Endodermal cell (in vitro differentiated cells): ENCODE results near the gene AUTS2. TPM values are rescaled to one million over a fixed set of nuclear protein-coding genes. Genes with fewer than 3 reads are reported as not detected.

ENCODE experiments used
- DNase-seq: peaks from one replicate; pipeline ENCODE4 v3.0.0-alpha.2; 2017
- H3K27ac ChIP-seq: 2 replicates; pipeline ENCODE4 v1.5.1; 2013; ENCODE audit warnings: mild to moderate bottlenecking, low read depth, low read length, moderate library complexity
- H3K27me3 ChIP-seq: 2 replicates; pipeline ENCODE4 v1.6.1; 2013; ENCODE audit warnings: mild to moderate bottlenecking, low read length, moderate library complexity; ENCODE audit not compliant: insufficient read depth, control insufficient read depth, poor library complexity, severe bottlenecking
- H3K36me3 ChIP-seq: 2 replicates; pipeline ENCODE4 v1.7.0; 2013; ENCODE audit warnings: mild to moderate bottlenecking, low read length, moderate library complexity; ENCODE audit not compliant: control insufficient read depth, insufficient read depth
- H3K4me1 ChIP-seq: one replicate; pipeline ENCODE4 v1.7.0; 2013; ENCODE audit warnings: low read length; ENCODE audit not compliant: control insufficient read depth, insufficient read depth
- H3K4me3 ChIP-seq: 2 replicates; pipeline ENCODE4 v1.5.1; 2013; ENCODE audit warnings: mild to moderate bottlenecking, low read length, moderate library complexity
- H3K9ac ChIP-seq: 2 replicates; pipeline ENCODE4 v1.6.1; 2013; ENCODE audit warnings: mild to moderate bottlenecking, low read length, moderate library complexity; ENCODE audit not compliant: poor library complexity, severe bottlenecking; ENCODE audit errors: extremely low read depth
- H3K9me3 ChIP-seq: 2 replicates; pipeline ENCODE4 v1.6.1; 2013; ENCODE audit warnings: mild to moderate bottlenecking, low read length, moderate library complexity; ENCODE audit not compliant: control insufficient read depth
- H3K27ac Mint-ChIP-seq: 2 replicates; pipeline ENCODE4 v1.8.0; 2020; ENCODE audit warnings: mixed read lengths
- H3K27me3 Mint-ChIP-seq: 2 replicates; pipeline ENCODE4 v1.8.0; 2021; ENCODE audit warnings: mild to moderate bottlenecking, mixed read lengths; ENCODE audit not compliant: insufficient read depth
- H3K36me3 Mint-ChIP-seq: 2 replicates; pipeline ENCODE4 v1.8.0; 2020; ENCODE audit warnings: low read depth, mixed read lengths
- H3K4me1 Mint-ChIP-seq: 2 replicates; pipeline ENCODE4 v1.8.0; 2020; ENCODE audit warnings: mixed read lengths
- H3K4me3 Mint-ChIP-seq: 2 replicates; pipeline ENCODE4 v1.8.0; 2020; ENCODE audit warnings: mild to moderate bottlenecking, moderate library complexity, mixed read lengths
- H3K9me3 Mint-ChIP-seq: 2 replicates; pipeline ENCODE4 v1.8.0; 2020; ENCODE audit warnings: mild to moderate bottlenecking, mixed read lengths
- WGBS, 2 experiments: methylation state at CpG; one replicate each; pipeline versions ENCODE4 v1.1.5 to v1.1.7; 2013; ENCODE audit warnings: missing lambda C conversion rate in 2 of 2, mixed read lengths in 1 of 2; ENCODE audit not compliant: insufficient coverage in 1 of 2, insufficient read length in 1 of 2; 5-methylcytosine and 5-hydroxymethylcytosine counted together
- total RNA-seq, 2 donors: library from RNA; stranded (reverse); fragmentation: NEBNext Ultra II Directional in 1 of 2; extraction: Animal tissue kit (Norgen Biotek cat#: 25700) in 1 of 2; gene quantifications; 2 replicates in 1 of 2; 3 replicates in 1 of 2; pipeline ENCODE4 v1.2.1, GENCODE V29; 2021
- TF ChIP-seq, protein P1 (sequence below): fragments of 200-600 bp; sonication (generic); conservative IDR thresholded peaks from 2 replicates; pipeline ENCODE4 v1.5.0; 2021; ENCODE audit warnings: antibody characterized with exemption, mild to moderate bottlenecking

Gene AUTS2
- total RNA-seq, 2 donors from 2014 or later = 76.8 to 106 TPM

DNA sequence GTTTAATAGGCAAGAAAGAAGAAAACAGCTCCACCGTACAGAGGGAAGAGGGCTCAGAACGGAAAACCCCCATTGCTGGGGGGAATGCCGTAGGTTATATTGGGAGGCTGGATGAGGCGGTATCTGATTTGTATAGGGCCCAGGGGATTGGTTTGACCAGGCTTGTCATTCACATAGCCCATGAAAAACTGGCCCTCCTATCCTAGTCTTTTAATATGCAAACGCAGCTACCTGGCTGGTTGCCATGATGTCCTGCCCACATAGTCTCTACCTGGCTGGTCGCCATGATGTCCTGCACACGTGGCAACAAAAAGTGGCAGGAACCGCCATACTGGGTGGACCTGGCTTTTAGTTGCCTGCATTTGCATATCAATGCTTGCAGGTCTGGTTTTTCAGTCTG lies 84.7 kb downstream of the AUTS2 start:
- H3K27ac ChIP-seq = no peak overlapping the region
- peaks cover 21% of the 10 kb centered on the region for H3K4me1 ChIP-seq
- H3K36me3 Mint-ChIP-seq = no peaks in the 10 kb centered on the region
- H3K27ac Mint-ChIP-seq = no peak overlapping the region
- no peaks in the 10 kb centered on the region for H3K36me3 ChIP-seq
- TF ChIP-seq, protein P1, sequence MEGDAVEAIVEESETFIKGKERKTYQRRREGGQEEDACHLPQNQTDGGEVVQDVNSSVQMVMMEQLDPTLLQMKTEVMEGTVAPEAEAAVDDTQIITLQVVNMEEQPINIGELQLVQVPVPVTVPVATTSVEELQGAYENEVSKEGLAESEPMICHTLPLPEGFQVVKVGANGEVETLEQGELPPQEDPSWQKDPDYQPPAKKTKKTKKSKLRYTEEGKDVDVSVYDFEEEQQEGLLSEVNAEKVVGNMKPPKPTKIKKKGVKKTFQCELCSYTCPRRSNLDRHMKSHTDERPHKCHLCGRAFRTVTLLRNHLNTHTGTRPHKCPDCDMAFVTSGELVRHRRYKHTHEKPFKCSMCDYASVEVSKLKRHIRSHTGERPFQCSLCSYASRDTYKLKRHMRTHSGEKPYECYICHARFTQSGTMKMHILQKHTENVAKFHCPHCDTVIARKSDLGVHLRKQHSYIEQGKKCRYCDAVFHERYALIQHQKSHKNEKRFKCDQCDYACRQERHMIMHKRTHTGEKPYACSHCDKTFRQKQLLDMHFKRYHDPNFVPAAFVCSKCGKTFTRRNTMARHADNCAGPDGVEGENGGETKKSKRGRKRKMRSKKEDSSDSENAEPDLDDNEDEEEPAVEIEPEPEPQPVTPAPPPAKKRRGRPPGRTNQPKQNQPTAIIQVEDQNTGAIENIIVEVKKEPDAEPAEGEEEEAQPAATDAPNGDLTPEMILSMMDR = no peak
- H3K9me3 Mint-ChIP-seq = no peaks in the 10 kb centered on the region
- H3K27me3 Mint-ChIP-seq = no peaks in the 10 kb centered on the region
- no peaks in the 10 kb centered on the region for H3K9me3 ChIP-seq
- WGBS, 2 experiments = 72 to 95% methylated on average over 4 to 8 of the region's 8 CpGs
- no peak overlapping the region for H3K4me3 Mint-ChIP-seq
- H3K27me3 ChIP-seq = no peaks in the 10 kb centered on the region
- H3K4me3 ChIP-seq = no peak overlapping the region
- H3K4me1 Mint-ChIP-seq = peaks cover 42% of the 10 kb centered on the region
- no peak for DNase-seq
- H3K9ac ChIP-seq = no peak overlapping the region

DNA sequence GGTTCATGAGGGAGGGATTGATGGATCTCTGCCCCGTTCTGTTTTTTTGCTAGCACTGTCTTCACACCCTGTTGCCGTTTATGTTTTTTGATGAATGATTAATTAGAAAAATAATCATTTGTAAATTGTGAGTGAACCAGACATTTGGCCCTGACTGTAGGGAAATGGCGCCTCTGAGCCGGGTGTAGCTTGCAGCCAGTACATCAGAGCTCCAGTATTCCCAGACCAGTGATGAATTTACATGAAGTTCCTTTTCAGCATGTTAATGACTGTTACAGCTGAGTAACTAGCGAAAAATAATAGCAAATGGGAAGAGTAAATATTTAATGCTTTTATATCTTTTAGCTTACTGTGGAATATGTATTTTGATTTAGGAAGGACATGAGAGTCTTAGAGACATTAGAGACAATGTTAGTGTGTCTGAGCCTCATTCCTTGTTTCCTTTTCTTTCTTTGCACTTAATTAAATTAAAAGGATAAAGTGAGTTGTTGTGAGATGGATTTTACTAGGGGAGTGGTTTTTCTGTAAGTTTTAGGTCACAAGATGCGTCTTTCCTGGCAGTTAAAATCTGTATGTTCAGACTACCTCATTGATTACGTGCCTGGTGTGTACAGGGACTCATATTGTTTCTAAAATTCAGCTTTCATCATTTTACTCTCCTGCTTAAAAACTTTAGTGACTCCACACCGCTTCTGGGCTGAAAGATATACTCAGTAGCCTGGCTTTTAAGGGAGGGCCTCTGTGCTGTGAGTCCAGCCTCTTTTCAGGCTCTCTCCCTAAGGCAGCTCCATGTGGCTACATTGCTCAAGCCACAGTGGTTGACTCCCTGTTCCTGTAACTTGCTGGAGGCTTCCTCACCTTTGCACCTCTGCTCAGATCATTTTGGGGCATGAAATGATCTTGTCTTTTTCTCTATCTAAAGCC lies 86.4 kb downstream of the AUTS2 start:
- Histone ChIP-seq H3K4me1 (peaks cover 14% of the 10 kb centered on the region), H3K4me3 (no peak overlapping the region), H3K9me3 (no peaks in the 10 kb centered on the region), H3K27me3 (no peaks in the 10 kb centered on the region), H3K36me3 (no peaks in the 10 kb centered on the region), H3K27ac (no peak overlapping the region), H3K9ac (no peak overlapping the region)
- WGBS, 2 experiments = 95 to 98% methylated on average over 8 of the region's 8 CpGs
- H3K27ac Mint-ChIP-seq = peak overlapping the region; percentile 38
- no peaks in the 10 kb centered on the region for H3K9me3 Mint-ChIP-seq
- H3K36me3 Mint-ChIP-seq = no peaks in the 10 kb centered on the region
- TF ChIP-seq, protein P1 = no peak
- no peak overlapping the region for H3K4me3 Mint-ChIP-seq
- DNase-seq = peak; percentile 57
- H3K4me1 Mint-ChIP-seq = peaks cover 41% of the 10 kb centered on the region
- H3K27me3 Mint-ChIP-seq = no peaks in the 10 kb centered on the region

DNA sequence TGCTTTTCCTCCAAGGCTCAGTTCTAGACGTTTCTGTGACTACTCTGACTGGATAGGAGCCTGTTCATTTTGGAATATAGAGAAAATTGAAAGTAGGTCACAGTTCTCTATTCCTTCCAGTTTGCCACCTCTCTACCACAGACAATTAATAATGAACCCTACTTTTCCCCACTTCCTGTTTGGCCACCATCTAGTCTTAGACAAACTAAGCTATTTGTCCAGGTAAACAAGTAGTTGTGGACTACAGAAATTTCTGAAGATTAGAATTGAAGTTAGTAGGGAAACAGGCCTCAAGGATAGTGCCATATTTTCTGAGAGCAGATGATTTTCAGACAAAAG lies 87.0 kb downstream of the AUTS2 start:
- Mint-ChIP-seq H3K4me1 (peaks cover 41% of the 10 kb centered on the region), H3K9me3 (no peaks in the 10 kb centered on the region), H3K4me3 (no peak overlapping the region), H3K27ac (peak overlapping the region; percentile 27), H3K27me3 (no peaks in the 10 kb centered on the region), H3K36me3 (no peaks in the 10 kb centered on the region)
- H3K4me3 ChIP-seq = no peak overlapping the region
- H3K4me1 ChIP-seq = peaks cover 14% of the 10 kb centered on the region
- no peak for DNase-seq
- H3K9ac ChIP-seq = no peak overlapping the region
- TF ChIP-seq, protein P1 = no peak
- peaks cover 3% of the 10 kb centered on the region for H3K36me3 ChIP-seq
- no peaks in the 10 kb centered on the region for H3K27me3 ChIP-seq
- H3K27ac ChIP-seq = no peak overlapping the region
- H3K9me3 ChIP-seq = no peaks in the 10 kb centered on the region
- WGBS, 2 experiments = 64 to 88% methylated on average over 1 of the region's 1 CpG
